ENCODE measurements around the gene NUP98. TPM values are rescaled to one million over a fixed set of nuclear protein-coding genes. Genes with fewer than 3 reads are reported as not detected.

Gene NUP98
- total RNA-seq, 4 donors from 2014 or later, result 55.1 to 189 (median 123) TPM

DNA sequence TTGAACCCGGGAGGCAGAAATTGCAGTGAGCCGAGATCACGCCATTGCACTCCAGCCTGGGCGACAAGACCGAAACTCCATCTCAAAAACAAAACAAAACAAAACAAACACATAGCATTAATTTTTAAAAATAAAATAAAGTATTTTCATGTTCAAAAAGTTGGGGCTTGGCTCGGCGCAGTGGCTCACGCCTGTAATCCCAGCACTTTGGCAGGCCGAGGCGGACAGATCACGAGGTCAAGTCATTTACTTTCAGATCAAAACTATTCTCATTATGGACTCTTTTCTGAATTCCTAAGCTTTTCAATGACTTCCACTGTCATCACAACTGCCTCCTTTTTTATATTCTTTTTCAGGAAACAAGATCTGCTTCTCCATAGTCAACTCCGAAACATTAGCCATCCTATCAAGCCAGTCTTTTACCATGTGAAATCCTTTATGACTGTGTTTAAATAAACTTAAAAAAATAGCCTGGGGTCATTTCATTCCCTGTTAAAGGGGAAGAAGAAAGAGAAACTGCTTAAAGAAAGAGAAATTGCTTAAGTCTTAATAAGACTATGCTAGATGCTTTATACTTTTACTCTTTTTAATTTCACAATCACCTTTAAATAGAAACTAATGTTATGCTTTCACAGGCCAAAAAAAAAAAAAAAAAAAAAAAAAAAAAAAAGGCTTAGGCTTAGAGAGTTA lies 113.1 kb downstream of the NUP98 start:
- DNase-seq, result no peak
- no peaks in the 10 kb centered on the region for H3K36me3 ChIP-seq
- H3K27me3 ChIP-seq, result no peaks in the 10 kb centered on the region
- TF ChIP-seq, protein P1, sequence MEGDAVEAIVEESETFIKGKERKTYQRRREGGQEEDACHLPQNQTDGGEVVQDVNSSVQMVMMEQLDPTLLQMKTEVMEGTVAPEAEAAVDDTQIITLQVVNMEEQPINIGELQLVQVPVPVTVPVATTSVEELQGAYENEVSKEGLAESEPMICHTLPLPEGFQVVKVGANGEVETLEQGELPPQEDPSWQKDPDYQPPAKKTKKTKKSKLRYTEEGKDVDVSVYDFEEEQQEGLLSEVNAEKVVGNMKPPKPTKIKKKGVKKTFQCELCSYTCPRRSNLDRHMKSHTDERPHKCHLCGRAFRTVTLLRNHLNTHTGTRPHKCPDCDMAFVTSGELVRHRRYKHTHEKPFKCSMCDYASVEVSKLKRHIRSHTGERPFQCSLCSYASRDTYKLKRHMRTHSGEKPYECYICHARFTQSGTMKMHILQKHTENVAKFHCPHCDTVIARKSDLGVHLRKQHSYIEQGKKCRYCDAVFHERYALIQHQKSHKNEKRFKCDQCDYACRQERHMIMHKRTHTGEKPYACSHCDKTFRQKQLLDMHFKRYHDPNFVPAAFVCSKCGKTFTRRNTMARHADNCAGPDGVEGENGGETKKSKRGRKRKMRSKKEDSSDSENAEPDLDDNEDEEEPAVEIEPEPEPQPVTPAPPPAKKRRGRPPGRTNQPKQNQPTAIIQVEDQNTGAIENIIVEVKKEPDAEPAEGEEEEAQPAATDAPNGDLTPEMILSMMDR (IDR thresholded peaks at IDR 0.05), result no peak
- TF ChIP-seq POLR2A (IDR thresholded peaks at IDR 0.05), result no peak
- no peak overlapping the region for H3K27ac ChIP-seq
- intact Hi-C loops (cut with DNase I; ENCODE audit: low total_unique reads), result no loop called here
- no peak overlapping the region for H3K4me3 ChIP-seq
- no peaks in the 10 kb centered on the region for H3K9me3 ChIP-seq
- H3K4me1 ChIP-seq, result no peaks in the 10 kb centered on the region

DNA sequence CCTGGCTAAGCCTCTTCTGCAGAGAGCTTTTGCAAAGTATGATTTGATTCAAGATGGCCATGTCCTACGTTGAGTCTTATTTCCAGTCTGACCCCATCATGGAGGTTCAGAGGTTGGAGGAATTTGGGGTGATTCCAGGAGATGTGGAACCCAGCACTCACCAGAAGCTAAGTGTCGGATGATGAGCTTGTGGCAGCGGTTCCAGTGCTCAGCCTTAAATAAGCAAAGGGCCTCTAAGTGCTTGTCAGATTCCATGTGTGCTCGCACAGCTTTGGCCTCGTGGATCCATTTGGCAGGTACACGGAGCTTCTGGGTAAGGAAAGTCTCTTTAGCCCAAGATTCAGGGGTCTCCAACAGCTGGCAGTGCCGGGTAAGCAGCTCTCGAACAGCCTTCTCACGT lies 114.3 kb downstream of the NUP98 start:
- H3K4me1 ChIP-seq, result no peaks in the 10 kb centered on the region
- H3K9me3 ChIP-seq, result no peaks in the 10 kb centered on the region
- H3K27ac ChIP-seq, result no peak overlapping the region
- no peaks in the 10 kb centered on the region for H3K36me3 ChIP-seq
- intact Hi-C loops (cut with DNase I; ENCODE audit: low total_unique reads), result no loop called here
- no peak for DNase-seq
- TF ChIP-seq POLR2A (IDR thresholded peaks at IDR 0.05), result no peak
- no peaks in the 10 kb centered on the region for H3K27me3 ChIP-seq
- H3K4me3 ChIP-seq, result no peak overlapping the region

DNA sequence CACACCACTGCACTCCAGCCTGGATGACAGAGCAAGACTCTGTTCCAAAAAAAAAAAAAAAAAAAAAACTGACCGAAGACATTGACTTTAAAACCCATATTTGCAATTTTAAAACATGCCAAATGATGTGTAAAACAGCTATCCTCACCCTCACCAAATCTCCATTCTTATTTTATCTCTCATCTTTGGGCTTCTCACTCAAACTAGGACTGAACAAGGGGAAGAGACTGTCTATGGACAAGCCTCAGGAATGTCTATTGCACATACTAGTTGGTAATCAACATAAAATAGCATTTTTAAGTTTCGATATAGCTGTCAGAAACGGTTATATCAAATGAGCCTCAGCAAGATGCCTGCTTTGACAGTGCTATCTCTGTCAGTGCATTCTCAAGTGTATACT lies 118.3 kb downstream of the NUP98 start:
- Histone ChIP-seq H3K4me1 (no peaks in the 10 kb centered on the region), H3K9me3 (no peaks in the 10 kb centered on the region), H3K36me3 (no peaks in the 10 kb centered on the region), H3K4me3 (no peak overlapping the region), H3K27me3 (no peaks in the 10 kb centered on the region), H3K27ac (no peak overlapping the region)
- intact Hi-C loops (cut with DNase I; ENCODE audit: low total_unique reads), result no loop called here
- TF ChIP-seq, protein P1 (IDR thresholded peaks at IDR 0.05), result no peak
- no peak for TF ChIP-seq POLR2A (IDR thresholded peaks at IDR 0.05)
- DNase-seq, result no peak

DNA sequence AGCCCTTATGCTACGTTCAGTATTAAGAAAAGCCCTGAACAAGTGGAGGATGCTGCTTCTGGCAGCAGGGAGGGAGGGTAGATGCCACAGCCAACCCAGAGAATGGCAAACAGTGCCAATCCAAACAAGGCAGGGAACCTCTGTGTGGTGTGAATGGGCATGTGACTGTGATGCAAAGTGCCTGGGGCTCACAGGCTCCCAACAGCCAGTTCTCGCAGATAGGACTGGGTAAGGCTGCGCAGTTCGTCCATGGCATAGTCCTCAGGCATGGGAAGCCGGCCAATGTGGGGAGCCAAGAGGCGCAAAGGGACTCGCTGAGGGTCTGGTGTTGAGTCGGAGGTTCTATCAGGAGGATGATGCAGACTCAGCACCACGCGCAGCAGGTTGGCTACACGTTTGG lies 121.4 kb downstream of the NUP98 start:
- Histone ChIP-seq H3K4me1 (no peaks in the 10 kb centered on the region), H3K9me3 (no peaks in the 10 kb centered on the region), H3K27me3 (no peaks in the 10 kb centered on the region), H3K36me3 (no peaks in the 10 kb centered on the region), H3K27ac (no peak overlapping the region), H3K4me3 (no peak overlapping the region)
- TF ChIP-seq, protein P1 (IDR thresholded peaks at IDR 0.05), result no peak
- TF ChIP-seq POLR2A (IDR thresholded peaks at IDR 0.05), result no peak
- intact Hi-C loops (cut with DNase I; ENCODE audit: low total_unique reads), result no loop called here
- no peak for DNase-seq

DNA sequence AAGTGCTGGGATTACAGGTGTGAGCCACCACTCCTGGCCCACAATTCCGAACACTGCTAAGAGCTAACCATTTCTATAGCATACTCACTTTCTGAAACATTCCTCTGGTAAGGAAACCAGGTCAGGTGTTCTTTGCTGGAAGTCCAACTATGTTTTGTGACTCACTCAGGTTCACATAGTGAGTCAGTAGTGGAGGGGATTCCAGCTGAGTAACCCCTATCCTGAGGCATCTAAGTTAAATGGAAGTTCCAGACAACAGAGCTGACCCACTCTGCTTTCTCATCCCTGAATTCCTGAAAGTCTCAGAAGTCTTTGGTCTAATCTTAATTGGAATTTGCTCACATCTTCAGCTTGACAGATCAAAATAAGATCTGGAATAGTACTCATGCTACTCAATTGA lies 123.2 kb downstream of the NUP98 start:
- TF ChIP-seq POLR2A (IDR thresholded peaks at IDR 0.05), result no peak
- TF ChIP-seq, protein P1 (IDR thresholded peaks at IDR 0.05), result no peak
- intact Hi-C loops (cut with DNase I; ENCODE audit: low total_unique reads), result no loop called here
- no peaks in the 10 kb centered on the region for H3K4me1 ChIP-seq
- H3K9me3 ChIP-seq, result no peaks in the 10 kb centered on the region
- H3K27me3 ChIP-seq, result no peaks in the 10 kb centered on the region
- no peak for DNase-seq
- H3K27ac ChIP-seq, result no peak overlapping the region
- H3K36me3 ChIP-seq, result no peaks in the 10 kb centered on the region
- no peak overlapping the region for H3K4me3 ChIP-seq

Data from uterus (tissue), 4 donors.